ENCODE data around the gene SNAP91. TPM values are rescaled to one million over a fixed set of nuclear protein-coding genes. Genes with fewer than 3 reads are reported as not detected.
A peak's percentile ranks its signal among the peaks of the same experiment; 100 is the strongest.

The SNAP91 gene
- total and polyA plus RNA-seq, 9 of the 15 experiments (the other 6 are each of a cell fraction or from before 2014, with no cell fraction given): not detected

DNA sequence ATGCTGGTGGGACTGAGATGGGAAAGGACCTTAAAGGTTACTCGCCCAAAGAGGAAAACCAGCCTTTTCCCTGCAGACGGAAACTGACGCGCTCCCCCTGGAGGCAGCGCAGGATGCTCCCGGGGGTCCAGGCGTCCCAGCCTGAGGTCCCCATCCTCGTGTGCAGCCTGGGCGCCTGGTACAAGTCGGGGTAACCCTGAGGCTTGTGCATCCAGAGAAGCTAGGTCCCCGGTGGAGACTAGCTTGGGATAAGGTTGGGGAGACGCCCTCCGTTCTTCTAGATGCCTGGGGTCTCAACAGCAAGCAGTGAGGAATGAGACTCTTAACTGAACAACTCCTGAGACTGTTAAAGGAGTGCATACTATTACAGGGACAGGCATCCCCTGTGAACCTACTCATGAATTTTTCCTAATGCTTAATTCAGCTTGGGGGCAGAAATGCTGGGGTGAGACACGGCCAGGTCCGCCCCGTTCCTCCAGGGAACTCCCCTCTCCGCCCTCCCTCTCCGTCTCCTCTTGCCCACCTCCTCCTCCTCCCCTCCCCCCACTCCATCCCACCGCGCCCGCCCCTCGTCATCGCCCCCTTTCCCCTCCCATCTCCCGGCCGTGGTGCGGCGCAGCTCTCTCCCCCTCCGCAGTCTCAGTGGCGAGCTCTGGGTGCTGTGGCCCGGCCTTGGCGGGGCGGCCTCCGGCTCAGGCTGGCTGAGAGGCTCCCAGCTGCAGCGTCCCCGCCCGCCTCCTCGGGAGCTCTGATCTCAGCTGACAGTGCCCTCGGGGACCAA lies 196.8 kb downstream of the SNAP91 start, which contains the start of gene PRSS35 (continued):
- TF ChIP-seq, protein P1, sequence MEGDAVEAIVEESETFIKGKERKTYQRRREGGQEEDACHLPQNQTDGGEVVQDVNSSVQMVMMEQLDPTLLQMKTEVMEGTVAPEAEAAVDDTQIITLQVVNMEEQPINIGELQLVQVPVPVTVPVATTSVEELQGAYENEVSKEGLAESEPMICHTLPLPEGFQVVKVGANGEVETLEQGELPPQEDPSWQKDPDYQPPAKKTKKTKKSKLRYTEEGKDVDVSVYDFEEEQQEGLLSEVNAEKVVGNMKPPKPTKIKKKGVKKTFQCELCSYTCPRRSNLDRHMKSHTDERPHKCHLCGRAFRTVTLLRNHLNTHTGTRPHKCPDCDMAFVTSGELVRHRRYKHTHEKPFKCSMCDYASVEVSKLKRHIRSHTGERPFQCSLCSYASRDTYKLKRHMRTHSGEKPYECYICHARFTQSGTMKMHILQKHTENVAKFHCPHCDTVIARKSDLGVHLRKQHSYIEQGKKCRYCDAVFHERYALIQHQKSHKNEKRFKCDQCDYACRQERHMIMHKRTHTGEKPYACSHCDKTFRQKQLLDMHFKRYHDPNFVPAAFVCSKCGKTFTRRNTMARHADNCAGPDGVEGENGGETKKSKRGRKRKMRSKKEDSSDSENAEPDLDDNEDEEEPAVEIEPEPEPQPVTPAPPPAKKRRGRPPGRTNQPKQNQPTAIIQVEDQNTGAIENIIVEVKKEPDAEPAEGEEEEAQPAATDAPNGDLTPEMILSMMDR (IDR thresholded peaks at IDR 0.05 in 2 of 3, conservative IDR thresholded peaks at IDR 0.05 in 1 of 3; ENCODE audit: insufficient read depth in 2 of 3, low read depth in 1 of 3, low read length in 3 of 3): peak; percentile 79 to 85 (median 82)
- TF ChIP-seq ZNF79 (CRISPR knock-in tag; IDR thresholded peaks at IDR 0.05; ENCODE audit: low read depth) (no peak), MYC (IDR thresholded peaks at IDR 0.05; ENCODE audit: low read depth, low read length) (peak; percentile 32; the same call in 1 of the 2 replicates), MYC (CRISPR knock-in tag; IDR thresholded peaks at IDR 0.05; ENCODE audit: borderline replicate concordance, low read depth) (no peak), RAD51 (IDR thresholded peaks at IDR 0.05; ENCODE audit: borderline replicate concordance, low read depth) (no peak)
- TF ChIP-seq, protein P2, sequence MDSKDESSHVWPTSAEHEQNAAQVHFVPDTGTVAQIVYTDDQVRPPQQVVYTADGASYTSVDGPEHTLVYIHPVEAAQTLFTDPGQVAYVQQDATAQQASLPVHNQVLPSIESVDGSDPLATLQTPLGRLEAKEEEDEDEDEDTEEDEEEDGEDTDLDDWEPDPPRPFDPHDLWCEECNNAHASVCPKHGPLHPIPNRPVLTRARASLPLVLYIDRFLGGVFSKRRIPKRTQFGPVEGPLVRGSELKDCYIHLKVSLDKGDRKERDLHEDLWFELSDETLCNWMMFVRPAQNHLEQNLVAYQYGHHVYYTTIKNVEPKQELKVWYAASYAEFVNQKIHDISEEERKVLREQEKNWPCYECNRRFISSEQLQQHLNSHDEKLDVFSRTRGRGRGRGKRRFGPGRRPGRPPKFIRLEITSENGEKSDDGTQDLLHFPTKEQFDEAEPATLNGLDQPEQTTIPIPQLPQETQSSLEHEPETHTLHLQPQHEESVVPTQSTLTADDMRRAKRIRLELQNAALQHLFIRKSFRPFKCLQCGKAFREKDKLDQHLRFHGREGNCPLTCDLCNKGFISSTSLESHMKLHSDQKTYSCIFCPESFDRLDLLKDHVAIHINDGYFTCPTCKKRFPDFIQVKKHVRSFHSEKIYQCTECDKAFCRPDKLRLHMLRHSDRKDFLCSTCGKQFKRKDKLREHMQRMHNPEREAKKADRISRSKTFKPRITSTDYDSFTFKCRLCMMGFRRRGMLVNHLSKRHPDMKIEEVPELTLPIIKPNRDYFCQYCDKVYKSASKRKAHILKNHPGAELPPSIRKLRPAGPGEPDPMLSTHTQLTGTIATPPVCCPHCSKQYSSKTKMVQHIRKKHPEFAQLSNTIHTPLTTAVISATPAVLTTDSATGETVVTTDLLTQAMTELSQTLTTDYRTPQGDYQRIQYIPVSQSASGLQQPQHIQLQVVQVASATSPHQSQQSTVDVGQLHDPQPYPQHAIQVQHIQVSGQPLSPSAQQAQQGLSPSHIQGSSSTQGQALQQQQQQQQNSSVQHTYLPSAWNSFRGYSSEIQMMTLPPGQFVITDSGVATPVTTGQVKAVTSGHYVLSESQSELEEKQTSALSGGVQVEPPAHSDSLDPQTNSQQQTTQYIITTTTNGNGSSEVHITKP (IDR thresholded peaks at IDR 0.05; ENCODE audit: partially characterized antibody): peak; percentile 14
- TF ChIP-seq, protein P3, sequence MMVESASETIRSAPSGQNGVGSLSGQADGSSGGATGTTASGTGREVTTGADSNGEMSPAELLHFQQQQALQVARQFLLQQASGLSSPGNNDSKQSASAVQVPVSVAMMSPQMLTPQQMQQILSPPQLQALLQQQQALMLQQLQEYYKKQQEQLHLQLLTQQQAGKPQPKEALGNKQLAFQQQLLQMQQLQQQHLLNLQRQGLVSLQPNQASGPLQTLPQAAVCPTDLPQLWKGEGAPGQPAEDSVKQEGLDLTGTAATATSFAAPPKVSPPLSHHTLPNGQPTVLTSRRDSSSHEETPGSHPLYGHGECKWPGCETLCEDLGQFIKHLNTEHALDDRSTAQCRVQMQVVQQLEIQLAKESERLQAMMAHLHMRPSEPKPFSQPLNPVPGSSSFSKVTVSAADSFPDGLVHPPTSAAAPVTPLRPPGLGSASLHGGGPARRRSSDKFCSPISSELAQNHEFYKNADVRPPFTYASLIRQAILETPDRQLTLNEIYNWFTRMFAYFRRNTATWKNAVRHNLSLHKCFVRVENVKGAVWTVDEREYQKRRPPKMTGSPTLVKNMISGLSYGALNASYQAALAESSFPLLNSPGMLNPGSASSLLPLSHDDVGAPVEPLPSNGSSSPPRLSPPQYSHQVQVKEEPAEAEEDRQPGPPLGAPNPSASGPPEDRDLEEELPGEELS (CRISPR knock-in tag; IDR thresholded peaks at IDR 0.05; ENCODE audit: borderline replicate concordance): no peak

Measured in K562 (cell line).